ENCODE measurements around the gene GDI2.
"Not testable (repeated sequence)": the region's sequence is repeated elsewhere in the genome, so short reads cannot be mapped to it uniquely, and the experiment has no call there.

GDI2 gene

GRCh38 chr10:5777758-5778157 is 35.5 kb downstream of the GDI2 start:
- DNase-seq: not testable (repeated sequence)

GRCh38 chr10:5776881-5777197 is 36.4 kb downstream of the GDI2 start:
- DNase-seq: no peak

DNA sequence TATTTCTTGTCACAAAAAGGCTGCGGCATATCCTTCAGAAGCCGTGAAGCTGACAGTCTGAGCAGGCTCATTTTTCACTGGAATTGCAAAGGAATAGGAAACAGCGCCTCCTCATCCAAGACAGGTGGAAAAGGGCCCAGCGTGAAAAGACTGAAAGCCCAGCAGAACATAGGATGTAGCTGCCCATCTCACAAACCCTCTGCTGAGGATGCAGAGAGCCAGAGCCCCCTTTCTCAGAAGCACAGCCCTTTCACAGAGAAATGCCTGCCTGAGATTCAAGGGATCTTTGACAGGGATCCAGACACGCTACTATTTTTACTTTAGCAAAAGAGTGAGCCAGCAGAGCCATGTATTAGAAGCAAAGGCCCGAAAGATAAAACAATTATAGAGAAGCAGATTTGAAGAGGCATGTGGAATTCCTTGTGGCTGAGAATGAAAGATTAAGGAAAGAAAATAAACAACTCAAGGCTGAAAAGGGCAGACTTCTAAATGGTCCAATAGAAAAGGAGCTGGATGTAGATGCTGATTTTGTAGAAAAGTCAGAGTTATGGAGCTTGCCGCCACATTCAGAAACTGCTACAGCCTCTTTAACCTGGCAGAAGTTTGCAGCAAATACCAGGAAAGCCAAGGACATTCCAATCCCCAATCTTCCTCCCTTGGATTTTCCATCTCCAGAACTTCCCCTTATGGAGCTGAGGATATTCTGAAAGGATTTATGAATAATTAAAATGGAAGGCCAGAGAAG is 36.9 kb downstream of the GDI2 start:
- no peak for DNase-seq

DNA sequence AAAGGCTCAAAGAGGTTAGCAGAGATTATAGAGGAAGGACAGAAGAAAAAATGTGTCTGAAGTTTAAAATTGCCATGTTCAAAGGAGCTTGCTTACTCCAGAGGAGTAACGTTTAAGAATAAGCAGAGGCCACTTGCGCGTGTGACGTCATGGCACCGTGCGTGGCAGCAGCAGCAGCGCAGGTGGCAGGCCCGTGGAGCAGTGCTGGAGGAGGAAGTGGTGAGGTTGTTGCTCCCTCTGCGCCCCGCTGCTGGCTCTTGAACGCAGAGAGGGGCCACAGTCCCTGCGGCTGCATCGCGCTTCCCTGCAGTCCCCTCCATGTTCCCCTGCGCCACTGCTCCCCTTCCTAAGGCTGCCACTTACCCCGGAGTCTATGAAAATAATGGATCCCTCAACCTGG is 37.5 kb downstream of the GDI2 start:
- DNase-seq: no peak

GRCh38 chr10:5774987-5775620 is 38.1 kb downstream of the GDI2 start:
- no peak for DNase-seq

GRCh38 chr10:5766189-5766588 is 47.0 kb downstream of the GDI2 start:
- no peak for DNase-seq

DNA sequence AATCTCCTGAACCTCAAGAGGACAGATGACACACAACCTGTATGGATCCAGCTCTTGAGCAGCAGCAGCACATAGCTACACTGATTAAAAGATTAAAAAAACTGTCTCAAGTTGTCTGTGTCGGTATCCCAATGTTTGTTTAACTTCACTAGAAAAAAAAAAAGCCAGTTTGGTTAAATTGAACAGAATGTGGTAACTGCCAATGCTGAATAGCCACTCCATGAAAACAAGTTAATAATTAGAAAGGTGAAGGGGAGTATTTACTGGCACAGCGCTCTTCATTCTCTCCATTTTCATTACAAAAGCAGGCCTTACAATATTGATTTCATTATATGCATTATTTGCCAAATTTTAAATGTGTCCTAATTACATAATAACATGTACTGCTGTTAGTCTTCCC is 47.6 kb downstream of the GDI2 start:
- no peak for DNase-seq

GRCh38 chr10:5764422-5765297 is 48.6 kb downstream of the GDI2 start:
- no peak for DNase-seq

- no peak for DNase-seq
Measured at GRCh38 chr10:5762531-5762930, 50.7 kb downstream of the GDI2 start.

- DNase-seq: no peak
Measured at GRCh38 chr10:5761220-5761619, 52.0 kb downstream of the GDI2 start.

GRCh38 chr10:5760515-5760914 is 52.7 kb downstream of the GDI2 start:
- DNase-seq: no peak

- DNase-seq: no peak
Measured at GRCh38 chr10:5758927-5759326, 54.3 kb downstream of the GDI2 start.

- no peak for DNase-seq
Measured at GRCh38 chr10:5757766-5758517, 55.3 kb downstream of the GDI2 start.

- no peak for DNase-seq
Measured at GRCh38 chr10:5752301-5752871, 60.8 kb downstream of the GDI2 start.

- no peak for DNase-seq
Measured at GRCh38 chr10:5751601-5752253, 61.5 kb downstream of the GDI2 start.

DNA sequence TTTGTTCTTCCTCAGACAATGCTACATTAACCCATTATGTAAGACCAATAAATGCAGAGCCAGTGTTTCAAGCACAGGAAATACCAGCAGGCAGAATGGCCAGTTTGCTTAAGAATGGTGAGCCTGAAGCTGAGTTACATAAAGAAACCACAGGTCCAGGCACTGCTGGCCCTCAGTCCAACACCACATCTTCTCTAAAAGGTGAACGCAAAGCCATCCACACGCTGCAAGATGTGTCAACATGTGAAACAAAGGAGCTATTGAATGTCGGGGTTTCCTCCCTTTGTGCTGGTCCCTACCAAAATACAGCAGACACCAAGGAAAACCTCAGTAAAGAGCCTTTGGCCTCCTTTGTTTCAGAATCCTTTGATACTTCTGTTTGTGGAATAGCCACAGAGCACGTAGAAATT is 64.8 kb downstream of the GDI2 start:
- DNase-seq: no peak

DNA sequence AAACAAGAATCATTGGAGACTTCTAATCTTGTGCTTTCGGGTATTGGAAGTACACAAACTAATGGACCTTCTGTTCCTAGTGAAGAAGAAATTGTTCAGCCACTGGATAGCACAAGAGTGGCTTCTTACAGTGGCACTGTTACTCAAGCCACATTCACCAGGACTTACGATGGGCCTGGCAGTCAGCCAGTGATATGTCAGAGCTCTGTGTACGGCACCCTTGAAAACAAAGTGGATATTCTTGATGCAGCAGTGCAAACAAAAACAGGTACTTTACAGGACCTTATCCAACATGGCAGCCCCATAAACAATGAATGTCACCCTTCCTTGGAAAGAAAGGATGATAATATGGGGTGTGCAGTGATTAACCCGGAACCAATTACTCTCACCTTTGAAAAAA is 67.0 kb downstream of the GDI2 start:
- no peak for DNase-seq

- DNase-seq: no peak
Measured at GRCh38 chr10:5744849-5745248, 68.4 kb downstream of the GDI2 start.

DNA sequence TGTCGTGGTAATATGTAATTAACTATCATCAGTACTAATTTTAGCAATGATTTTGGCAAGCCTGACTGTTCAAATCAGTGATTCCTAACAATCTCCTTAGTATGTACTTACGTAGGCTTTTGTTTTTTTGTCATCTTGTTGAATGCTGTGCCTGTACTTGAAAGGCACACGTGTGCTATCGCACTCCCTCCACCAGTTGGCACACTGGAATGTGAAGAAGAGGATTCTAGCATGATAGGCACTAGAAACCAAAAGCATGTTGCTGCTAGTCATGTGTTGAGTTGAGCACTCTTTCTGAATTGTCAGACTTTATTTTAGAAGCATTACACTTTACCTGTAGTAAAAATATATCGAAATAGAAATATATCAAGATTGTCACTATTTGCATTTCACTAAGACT is 69.5 kb downstream of the GDI2 start:
- DNase-seq: no peak

GRCh38 chr10:5742116-5742515 is 71.1 kb downstream of the GDI2 start:
- DNase-seq: no peak

- no peak for DNase-seq
Measured at GRCh38 chr10:5741276-5741675, 72.0 kb downstream of the GDI2 start.

GRCh38 chr10:5738427-5738826 is 74.8 kb downstream of the GDI2 start:
- DNase-seq: no peak
